ENCODE results near the gene FAM167B. TPM values are rescaled to one million over a fixed set of nuclear protein-coding genes. Genes with fewer than 3 reads are reported as not detected.

The FAM167B gene
- total RNA-seq, 1 donor from 2014 or later, result 7.9 TPM

DNA sequence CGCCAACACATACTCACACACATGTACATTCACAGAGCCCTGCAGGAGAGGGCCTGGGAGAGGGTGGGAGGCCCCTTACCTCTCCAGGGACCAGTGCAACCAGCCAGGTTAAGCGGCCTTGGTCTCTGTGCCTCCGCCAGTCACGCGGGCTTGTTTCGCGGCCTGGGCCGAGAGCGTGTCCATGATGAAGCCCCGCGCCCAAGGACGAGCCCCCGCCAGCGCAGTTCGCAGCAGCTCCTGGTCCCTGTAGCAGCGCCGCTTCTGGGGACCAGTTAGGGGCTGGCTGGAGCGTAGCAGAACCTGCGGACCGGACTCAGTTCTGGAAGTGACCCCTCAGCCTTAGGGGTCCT, 7.3 kb upstream of the FAM167B start:
- Histone ChIP-seq H3K27ac (replicated peaks) (peak overlapping the region; percentile 89), H3K4me1 (peaks cover 43% of the 10 kb centered on the region), H3K4me3 (peak overlapping the region; percentile 79), H3K9me3 (replicated peaks) (no peaks in the 10 kb centered on the region), H3K27me3 (ENCODE audit: low read depth) (no peaks in the 10 kb centered on the region), H3K36me3 (no peaks in the 10 kb centered on the region)
- intact Hi-C loops (cut with micrococcal nuclease), result no loop called here
- no peak for DNase-seq
- TF ChIP-seq, protein P1, sequence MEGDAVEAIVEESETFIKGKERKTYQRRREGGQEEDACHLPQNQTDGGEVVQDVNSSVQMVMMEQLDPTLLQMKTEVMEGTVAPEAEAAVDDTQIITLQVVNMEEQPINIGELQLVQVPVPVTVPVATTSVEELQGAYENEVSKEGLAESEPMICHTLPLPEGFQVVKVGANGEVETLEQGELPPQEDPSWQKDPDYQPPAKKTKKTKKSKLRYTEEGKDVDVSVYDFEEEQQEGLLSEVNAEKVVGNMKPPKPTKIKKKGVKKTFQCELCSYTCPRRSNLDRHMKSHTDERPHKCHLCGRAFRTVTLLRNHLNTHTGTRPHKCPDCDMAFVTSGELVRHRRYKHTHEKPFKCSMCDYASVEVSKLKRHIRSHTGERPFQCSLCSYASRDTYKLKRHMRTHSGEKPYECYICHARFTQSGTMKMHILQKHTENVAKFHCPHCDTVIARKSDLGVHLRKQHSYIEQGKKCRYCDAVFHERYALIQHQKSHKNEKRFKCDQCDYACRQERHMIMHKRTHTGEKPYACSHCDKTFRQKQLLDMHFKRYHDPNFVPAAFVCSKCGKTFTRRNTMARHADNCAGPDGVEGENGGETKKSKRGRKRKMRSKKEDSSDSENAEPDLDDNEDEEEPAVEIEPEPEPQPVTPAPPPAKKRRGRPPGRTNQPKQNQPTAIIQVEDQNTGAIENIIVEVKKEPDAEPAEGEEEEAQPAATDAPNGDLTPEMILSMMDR (IDR thresholded peaks at IDR 0.05; ENCODE audit: borderline replicate concordance), result no peak

DNA sequence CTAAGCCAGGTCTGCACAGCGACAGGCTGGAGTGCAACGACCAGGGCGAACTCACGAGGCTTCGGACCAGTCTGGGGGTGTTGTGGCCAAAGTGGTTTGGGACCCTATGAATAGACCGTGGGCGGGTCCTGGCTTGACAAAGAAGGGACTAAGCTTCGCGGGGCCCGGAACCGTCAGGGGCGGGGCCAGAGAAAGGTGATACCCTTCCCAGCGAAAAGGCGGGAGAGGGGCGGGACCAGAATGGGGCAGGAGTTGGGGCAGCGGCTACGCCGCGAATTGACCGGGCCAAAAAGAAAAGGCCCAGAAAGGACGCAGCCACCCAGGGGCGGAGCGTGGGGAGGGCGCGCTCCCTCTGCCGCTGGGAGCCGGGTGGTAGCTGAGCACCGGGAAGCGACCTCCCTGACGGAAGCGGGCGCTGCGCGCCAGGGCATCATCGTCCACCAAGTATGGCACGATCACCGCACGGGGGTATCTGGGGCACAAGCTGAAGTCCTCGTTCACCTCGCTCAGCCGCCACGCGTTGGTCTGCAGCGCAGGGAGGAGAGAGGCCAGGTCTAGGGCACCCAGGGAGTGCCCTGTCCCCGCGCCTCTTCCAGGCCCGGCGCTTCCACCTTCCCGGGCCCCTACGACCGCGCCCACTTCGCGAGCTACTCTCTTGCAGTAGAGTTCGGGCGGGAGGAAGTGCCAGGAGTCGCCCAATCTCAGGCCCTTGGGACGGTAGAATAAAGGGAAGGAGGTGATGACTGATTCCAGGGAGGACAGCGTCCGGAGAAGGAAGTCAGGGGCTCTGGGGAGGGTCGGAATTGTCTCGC, 6.7 kb upstream of the FAM167B start:
- no peaks in the 10 kb centered on the region for H3K36me3 ChIP-seq
- peaks cover 43% of the 10 kb centered on the region for H3K4me1 ChIP-seq
- TF ChIP-seq, protein P1 (IDR thresholded peaks at IDR 0.05; ENCODE audit: borderline replicate concordance), result peak; percentile 47
- intact Hi-C loops (cut with micrococcal nuclease), result no loop called here
- H3K9me3 ChIP-seq (replicated peaks), result no peaks in the 10 kb centered on the region
- H3K27me3 ChIP-seq (ENCODE audit: low read depth), result no peaks in the 10 kb centered on the region
- peak overlapping the region; percentile 89 for H3K27ac ChIP-seq (replicated peaks)
- peak; percentile 73 for DNase-seq
- H3K4me3 ChIP-seq, result peak overlapping the region; percentile 79

DNA sequence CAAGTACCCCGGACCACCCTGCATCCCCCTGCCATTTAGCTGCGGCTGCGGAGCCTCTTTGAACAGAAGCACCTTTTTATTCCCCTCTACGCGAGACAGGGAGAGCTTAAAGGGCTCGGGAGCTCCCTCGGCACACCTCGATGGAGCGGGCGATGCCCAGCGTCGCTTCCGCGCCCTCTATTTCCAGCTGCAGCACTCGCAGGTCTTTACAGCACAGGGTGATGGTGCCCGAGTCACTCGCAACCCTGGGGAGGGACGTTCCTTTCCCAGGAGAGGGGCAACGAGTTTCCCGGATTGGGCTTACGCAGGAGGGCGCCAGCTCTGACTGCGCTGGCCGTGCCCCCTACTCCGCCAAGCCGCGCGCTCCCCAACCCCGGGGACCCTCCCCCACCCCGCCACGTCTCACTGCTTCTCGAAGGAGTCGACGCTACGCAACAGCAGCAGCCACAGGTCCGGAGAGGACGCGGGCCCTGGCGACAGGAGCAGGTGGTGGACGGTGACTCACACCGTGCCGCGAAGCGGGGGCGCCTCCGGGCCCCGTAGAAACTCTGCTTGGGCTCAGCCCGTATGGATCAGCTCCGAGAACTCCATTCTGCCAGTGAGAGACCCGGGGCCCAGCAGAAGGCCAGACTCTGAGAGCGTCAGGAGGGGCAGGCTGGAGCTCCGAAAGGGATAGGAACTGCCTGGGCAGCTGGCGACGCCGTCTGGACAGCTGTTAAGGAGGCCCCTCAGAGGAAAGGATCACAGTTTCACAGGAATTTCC, 5.8 kb upstream of the FAM167B start:
- DNase-seq, result peak; percentile 65
- intact Hi-C loops (cut with micrococcal nuclease), result no loop called here
- TF ChIP-seq, protein P1 (IDR thresholded peaks at IDR 0.05; ENCODE audit: borderline replicate concordance), result no peak
- H3K9me3 ChIP-seq (replicated peaks), result no peaks in the 10 kb centered on the region
- peak overlapping the region; percentile 79 for H3K4me3 ChIP-seq
- H3K27me3 ChIP-seq (ENCODE audit: low read depth), result no peaks in the 10 kb centered on the region
- no peaks in the 10 kb centered on the region for H3K36me3 ChIP-seq
- peak overlapping the region; percentile 89 for H3K27ac ChIP-seq (replicated peaks)
- peaks cover 51% of the 10 kb centered on the region for H3K4me1 ChIP-seq

DNA sequence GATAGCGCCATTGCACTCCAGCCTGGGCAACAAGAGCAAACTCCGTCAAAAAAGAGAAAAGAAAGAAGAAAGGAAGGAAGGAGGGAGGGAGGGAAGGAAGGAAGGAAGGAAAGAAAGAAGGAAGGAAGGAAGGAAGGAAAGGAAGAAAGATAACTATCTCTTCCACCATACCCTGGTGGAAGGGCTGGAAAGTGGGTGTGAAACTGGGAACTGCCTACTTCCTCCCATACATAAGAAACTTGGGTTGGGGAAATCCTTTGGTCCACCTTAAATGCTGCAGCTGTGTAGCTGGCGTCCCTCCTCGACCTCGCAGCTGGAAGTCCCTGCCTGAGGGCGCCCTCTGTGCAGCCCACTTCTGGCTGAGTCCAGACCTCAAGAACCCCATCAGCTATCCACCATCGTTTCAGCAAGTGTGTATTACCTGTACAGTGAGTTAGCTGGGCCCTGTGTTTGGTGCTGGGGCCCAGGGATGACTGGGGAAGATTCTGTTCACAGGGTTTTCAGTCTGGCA, 4.6 kb upstream of the FAM167B start:
- peaks cover 64% of the 10 kb centered on the region for H3K4me1 ChIP-seq
- H3K27me3 ChIP-seq (ENCODE audit: low read depth), result no peaks in the 10 kb centered on the region
- no peaks in the 10 kb centered on the region for H3K36me3 ChIP-seq
- intact Hi-C loops (cut with micrococcal nuclease), result no loop called here
- H3K27ac ChIP-seq (replicated peaks), result peak overlapping the region; percentile 89
- H3K4me3 ChIP-seq, result peak overlapping the region; percentile 79
- TF ChIP-seq, protein P1 (IDR thresholded peaks at IDR 0.05; ENCODE audit: borderline replicate concordance), result no peak
- no peaks in the 10 kb centered on the region for H3K9me3 ChIP-seq (replicated peaks)
- DNase-seq, result peak; percentile 59

DNA sequence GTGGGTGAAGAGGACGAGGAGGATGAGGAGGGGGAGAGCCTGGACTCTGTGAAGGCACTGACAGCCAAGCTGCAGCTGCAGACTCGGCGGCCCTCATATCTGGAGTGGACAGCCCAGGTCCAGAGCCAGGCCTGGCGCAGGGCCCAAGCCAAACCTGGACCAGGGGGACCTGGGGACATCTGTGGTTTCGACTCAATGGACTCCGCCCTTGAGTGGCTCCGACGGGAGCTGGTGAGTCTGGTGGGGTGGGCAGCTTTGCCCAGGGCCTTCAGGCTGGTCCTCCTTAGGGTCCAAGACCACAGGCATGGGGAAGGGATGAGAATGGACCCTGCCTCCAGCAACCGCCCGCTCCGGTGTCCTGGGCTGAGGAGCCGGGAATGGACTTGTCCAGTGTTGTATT, 430 bp downstream of the FAM167B start:
- DNase-seq, result peak; percentile 23
- TF ChIP-seq, protein P1 (IDR thresholded peaks at IDR 0.05; ENCODE audit: borderline replicate concordance), result no peak
- H3K27ac ChIP-seq (replicated peaks), result peak overlapping the region; percentile 88
- no peaks in the 10 kb centered on the region for H3K9me3 ChIP-seq (replicated peaks)
- peaks cover 84% of the 10 kb centered on the region for H3K4me1 ChIP-seq
- no peaks in the 10 kb centered on the region for H3K36me3 ChIP-seq
- H3K27me3 ChIP-seq (ENCODE audit: low read depth), result no peaks in the 10 kb centered on the region
- intact Hi-C loops (cut with micrococcal nuclease), result no loop called here
- peak overlapping the region; percentile 42 for H3K4me3 ChIP-seq

Data from left ventricle myocardium inferior (tissue), 1 donor.